Stimulated activated CD4-positive, alpha-beta T cell treated with anti-CD3 and anti-CD28 coated beads, Interleukin-12 subunit alpha, Interleukin-12 subunit beta, amount 100 ng/mL, for 48 hours (primary cell): Measurements from ENCODE around the gene KLHDC8A.
"Not testable (repeated sequence)": the region's sequence is repeated elsewhere in the genome, so short reads cannot be mapped to it uniquely, and the experiment has no call there.

Experiments
- DNase-seq, 3 donors: peaks; one replicate each; pipeline ENCODE4 v3.0.0-alpha.2; 2020; ENCODE audit warnings: low read depth in 2 of 3, low spot score in 1 of 3

Gene KLHDC8A, protein sequence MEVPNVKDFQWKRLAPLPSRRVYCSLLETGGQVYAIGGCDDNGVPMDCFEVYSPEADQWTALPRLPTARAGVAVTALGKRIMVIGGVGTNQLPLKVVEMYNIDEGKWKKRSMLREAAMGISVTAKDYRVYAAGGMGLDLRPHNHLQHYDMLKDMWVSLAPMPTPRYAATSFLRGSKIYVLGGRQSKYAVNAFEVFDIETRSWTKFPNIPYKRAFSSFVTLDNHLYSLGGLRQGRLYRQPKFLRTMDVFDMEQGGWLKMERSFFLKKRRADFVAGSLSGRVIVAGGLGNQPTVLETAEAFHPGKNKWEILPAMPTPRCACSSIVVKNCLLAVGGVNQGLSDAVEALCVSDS

DNA sequence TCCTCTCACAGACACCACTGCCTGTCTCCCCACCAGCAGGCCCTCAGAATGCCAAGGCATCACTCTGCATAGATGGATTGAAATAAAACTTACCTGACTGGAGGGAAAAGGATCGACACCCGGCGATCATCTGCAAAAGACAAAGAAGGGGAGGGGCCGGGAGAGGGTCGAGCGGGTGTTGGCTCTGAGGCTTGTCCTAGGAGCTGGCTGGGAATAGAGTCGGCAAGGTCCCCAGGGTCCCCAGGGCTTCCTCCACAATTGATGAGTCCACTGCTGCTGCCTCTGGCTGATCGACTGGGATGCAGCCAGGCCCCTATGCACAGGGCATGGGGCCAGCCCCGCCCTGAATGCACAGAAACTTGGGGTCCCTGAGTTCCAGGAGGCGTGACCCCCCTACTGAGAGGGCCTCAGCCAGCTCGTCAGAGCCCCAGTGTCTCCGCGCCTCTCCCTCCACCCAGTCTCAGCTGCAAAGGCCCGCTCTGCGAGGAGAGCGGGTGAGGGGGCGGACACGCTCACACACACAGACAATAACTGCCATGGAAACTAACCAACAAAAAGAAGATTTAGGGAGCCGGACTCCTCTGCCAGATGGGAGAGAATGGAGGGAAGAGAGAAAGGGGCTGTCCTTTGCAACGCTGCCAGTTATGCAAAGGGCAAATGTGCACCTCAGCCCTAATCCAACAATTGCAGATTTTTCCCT lies at the start of gene KLHDC8A:
Gene KLHDC8A (minus strand): TSS at position 483 of the 700 bp plus-strand sequence. CDS start 13,318 bp downstream, outside the sequence.
- DNase-seq: no peak

DNA sequence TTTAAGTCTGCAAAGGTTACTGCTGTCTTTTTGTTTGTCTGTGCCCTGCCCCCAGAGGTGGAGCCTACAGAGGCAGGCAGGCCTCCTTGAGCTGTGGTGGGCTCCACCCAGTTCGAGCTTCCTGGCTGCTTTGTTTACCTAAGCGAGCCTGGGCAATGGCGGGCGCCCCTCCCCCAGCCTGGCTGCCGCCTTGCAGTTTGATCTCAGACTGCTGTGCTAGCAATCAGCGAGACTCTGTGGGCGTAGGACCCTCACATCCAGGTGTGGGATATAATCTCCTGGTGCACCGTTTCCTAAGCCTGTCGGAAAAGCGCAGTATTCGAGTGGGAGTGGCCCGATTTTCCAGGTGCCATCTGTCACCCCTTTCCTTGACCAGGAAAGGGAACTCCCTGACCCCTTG lies 49.5 kb upstream of the KLHDC8A start:
- not testable (repeated sequence) for DNase-seq

DNA sequence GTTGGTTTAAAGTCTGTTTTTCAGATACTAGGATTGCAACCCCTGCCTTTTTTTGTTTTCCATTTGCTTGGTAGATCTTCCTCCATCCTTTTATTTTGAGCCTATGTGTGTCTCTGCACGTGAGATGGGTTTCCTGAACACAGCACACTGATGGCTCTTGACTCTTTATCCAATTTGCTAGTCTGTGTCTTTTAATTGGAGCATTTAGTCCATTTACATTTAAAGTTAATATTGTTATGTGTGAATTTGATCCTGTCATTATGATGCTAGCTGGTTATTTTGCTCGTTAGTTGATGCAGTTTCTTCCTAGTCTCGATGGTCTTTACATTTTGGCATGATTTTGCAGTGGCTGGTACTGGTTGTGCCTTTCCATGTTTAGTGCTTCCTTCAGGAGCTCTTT lies 47.8 kb upstream of the KLHDC8A start:
- DNase-seq: not testable (repeated sequence)

DNA sequence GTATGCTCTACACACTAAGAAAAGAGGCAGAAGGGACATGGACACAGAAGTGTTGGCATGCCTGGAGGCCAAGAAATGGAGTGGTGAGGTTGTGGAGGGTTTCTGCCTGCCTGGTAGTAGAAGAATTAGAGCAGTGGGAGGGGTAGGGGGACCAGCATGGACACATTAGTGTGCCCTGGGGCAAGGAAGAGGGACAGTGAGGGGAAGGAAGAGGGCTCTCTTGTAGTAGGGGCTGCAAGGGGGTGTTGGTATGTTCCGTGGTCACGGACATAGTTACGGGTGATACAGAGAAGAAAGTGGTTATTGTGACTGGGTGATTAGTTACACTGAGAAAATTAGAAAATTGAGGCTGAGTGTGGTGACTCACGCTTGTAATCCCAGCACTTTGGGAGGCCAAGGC lies 41.9 kb upstream of the KLHDC8A start:
- no peak for DNase-seq

DNA sequence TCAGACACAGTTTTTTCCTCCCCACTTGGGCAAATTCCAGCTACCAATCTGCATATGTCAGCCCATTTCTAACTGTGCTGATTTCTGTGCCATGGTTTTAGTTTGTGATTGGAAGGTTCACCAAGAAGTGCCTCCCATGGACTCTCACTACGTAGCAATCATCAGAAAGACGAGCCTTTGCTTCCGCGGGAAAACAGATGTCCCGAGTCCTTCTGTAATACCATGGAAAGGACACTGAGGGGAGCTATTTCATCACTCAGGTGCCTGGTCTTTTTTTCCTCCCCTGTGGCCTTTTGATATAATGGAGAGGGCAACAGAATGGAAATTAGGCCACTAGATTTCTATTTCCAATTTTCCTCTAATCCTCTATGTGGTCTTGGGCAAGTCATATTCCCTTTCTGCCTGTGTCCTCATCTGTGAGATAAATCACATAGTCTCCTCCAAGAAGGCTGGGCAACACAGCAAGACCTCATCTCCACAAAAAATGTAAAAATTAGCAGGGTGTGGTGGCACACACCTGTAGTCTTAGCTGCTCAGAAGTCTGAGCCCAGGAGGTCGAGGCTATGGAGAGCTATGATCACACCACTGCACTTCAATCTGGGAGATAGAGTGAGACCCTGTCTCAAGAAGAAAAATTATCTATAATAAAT lies 40.4 kb upstream of the KLHDC8A start:
- peak in 2 of 3 donors; percentile 5 to 20 for DNase-seq

DNA sequence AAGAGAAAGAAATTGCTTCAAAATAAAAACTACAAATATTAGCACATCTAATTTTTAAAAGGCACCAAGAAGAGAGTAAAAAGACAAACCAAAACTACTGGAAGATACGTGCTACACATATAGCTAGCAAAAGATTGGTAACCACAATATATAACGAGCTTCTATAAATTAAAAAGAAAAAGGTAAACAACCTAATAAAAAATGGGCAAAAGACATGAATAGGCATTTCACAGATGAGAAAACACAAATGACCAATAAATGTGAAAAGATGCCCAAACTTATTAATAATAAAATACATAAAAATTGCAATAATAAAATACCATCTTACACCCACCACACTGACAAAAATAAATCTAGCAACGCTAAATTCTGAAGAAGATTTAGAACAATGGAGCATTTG lies 38.9 kb upstream of the KLHDC8A start:
- DNase-seq: no peak

DNA sequence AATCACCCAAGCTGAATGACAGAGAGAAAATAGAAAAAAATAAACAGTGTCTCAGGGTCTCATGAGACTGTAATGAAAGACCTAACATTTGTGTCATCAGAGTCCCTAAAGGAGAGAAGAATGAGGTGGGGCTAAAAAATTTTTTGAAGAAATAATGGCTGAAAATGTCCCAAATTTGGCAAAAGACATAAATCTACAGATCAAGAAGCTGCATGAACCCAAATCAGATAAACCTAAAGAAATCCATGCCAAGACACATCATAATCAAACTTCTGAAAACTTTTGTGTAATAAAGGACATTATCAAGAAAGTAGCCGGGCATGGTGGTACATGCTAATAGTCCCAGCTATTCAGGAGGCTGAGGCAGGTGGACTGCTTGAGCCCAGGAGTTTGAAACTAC lies 35.9 kb upstream of the KLHDC8A start:
- DNase-seq: no peak

DNA sequence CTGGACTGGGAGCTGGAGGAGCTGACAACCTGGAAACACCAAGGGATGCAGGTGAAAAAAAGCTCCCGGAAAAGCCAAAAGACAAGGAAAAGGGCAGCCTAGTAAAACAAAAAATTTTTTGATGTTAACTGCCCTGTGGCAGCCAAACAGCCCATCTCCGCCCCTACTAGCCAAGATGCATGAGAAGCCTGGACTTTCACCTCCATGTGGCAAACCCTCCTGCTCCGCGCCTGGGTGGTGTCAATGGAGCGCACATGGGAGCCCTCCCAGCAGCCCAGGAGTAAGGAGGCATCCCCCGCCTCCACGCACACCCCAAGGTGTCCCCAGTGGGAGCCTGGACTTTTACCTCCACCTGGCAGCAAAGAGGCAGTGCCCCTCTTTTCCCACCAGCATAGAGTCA lies 34.7 kb upstream of the KLHDC8A start:
- DNase-seq: no peak

DNA sequence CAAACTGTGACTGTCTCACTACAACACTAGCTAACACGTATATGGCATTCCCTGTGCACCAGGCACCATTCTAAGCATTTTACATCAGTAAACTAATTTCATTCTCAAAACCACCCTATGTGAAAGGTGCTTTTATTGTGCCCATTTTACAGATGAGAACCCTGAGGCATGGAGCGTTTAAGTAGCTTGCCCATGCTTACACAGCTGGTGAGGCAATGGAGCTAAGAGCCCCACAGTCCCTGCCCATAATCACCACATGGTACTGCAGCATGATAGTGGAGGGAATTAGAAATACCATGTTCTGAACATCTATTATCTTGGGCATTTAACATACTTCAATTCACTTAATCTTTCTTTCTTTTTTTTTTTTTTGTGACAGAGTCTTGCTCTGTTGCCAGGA lies 31.1 kb upstream of the KLHDC8A start:
- no peak for DNase-seq

DNA sequence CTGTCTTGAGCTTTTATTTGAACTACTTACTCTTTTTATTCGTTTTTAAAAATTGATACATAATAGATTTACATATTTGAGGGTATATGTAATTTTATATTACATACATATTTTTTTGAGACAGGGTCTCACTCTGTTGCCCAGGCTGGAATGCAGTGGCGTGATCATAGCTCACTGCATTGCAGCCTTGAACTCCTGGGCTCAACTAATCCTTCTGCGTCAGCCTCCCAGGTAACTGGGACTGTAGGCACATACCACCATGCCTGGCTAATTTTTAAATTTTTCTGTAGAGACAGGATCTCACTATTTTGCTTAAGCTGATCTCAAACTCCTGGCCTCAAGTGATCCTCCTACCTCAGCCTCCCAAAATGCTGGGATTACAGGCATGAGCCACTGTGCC lies 26.3 kb upstream of the KLHDC8A start:
- DNase-seq: not testable (repeated sequence)

DNA sequence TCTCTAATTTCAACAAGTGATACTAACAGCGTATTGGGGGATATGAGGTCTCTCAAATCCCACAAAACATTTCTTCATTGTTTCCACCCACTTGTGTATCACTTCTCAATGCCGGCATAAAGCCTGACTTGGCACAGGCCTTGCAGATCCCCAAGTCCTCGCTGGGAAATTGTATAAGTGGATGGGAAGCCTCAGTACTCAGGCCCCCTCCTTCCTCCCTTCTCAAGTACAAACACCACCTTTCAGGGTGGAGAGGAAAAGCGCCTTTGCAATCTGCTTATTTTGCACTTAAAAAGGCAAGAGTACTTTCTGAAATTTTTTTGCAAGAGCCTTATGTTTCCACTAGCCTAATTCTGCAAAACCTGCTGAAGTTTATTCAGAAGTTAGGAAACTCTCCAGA lies 25.8 kb upstream of the KLHDC8A start:
- DNase-seq: no peak

DNA sequence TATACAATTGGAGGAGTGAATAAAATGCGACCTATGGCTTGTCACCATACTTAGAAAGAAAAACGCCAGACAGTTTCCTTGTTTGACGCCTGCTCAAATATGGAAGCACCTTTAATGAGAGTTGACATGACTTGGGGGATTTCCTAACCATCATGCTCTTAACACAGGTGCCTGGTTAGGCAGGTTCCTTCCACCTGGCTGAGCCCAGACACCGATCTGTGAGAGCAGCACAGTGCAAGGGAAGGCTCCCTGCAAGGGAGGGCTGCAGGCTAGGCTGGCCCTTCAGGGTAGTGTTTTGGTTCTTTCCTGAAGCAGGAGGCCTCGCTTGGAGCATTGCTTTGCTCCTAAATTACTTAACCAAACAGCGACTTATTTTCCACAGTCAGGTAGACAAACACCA lies 24.6 kb upstream of the KLHDC8A start:
- DNase-seq: no peak

DNA sequence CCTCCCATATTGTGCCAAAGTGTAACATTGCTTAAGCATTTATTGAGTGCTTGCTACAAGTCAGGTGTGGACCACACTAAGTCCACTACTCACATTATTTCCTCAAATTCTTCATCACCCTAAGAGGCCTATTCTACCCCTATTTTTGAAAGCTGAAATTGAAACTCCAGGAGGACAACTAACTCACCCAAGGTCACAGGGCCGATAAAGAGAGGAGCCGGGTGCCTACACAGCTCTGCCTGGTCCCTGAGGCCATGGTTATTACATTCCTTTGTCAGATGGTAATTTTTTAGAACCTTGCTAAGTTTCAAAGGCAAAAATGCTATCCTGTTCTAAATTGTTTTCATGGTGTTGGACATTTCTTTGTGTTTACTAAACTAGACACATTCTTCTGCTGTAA lies 24.2 kb upstream of the KLHDC8A start:
- DNase-seq: no peak

DNA sequence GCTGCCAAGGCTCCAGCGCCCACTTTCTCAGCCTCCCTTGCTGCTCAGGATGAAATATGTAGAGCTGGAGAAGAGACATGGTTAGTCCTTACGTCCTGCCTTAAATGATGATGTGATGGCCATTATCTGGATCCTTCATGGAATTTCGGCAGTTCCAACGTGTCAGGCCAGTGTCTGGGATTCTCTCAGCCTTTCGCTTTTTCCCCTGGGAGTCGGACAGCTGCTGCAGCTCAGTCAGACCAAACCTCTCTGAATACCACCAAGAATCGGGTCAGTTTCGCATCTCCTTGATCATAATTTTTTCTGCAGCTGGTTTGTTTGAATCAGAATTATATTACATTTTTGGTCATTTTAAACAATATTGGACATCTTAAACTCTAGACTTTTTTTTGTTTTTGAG lies 22.3 kb upstream of the KLHDC8A start:
- DNase-seq: no peak

DNA sequence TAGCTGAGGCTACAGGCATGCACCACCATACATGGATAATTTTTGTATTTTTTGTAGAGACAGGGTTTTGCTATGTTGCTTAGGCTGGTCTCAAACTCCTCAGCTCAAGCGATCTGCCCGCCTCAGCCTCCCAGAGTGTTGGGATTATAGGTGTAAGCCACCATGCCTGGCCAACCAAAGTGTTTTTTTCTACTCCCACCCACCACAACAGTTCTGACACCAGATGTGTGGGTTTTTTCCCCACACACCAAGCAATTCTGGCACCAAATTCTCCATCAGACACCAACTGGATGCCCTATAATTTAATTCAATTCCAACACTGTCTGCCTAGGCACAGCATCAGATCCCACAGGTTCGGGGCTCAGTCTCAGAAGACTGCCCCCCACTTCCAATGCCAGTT lies 20.6 kb upstream of the KLHDC8A start:
- DNase-seq: no peak

DNA sequence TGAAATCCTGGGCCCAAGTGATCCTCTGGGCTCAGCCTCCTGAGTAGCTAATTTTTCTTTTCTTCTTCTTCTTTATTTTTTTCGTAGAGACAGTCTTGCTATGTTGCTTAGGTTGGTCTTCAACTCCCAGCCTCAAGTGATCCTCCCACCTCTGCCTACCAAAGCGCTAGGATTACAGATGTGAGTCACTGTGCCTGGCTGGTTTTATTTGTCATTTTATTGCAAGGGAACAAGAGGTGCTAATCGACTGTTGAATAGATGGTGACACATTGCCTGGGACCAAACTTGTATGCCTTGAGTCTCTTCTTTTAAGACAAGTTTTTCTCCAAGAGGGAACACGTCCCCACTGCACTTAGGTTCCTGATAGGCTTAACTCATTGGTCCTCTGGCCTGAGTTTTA lies 20.0 kb upstream of the KLHDC8A start:
- DNase-seq: no peak

DNA sequence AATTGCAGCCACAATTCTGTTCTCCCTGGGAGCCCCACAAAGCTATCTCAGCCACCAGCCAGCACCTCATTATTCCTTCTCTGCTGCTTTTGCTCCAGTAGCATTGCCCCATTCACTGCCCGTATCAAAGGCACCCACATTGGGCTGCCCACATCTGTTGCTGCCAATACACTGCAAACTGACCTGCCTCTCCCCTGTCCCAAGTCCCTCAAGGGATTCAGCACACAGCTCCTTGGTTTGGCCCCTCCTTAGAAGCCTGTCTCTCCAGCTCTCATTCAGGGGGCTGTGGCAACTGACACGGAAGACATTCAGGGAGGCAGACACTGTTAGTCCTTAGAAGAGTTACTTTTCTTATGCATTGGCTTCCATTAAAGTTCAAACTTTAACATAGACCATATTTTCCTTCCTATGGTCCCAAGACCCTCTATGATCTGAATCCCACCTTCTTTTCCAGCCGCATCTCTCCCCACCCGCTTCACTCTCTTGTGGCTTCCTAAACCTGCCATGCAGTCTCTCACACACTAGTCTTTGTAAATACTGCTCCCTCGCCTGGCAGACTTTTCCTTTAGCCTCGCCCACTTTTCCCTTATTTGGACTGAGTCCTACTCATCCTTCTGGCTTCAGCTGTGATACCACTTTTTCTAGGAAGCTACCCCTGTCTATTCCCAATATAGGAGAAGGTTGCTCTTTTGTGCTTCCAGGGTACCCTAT lies 19.3 kb upstream of the KLHDC8A start:
- no peak for DNase-seq

DNA sequence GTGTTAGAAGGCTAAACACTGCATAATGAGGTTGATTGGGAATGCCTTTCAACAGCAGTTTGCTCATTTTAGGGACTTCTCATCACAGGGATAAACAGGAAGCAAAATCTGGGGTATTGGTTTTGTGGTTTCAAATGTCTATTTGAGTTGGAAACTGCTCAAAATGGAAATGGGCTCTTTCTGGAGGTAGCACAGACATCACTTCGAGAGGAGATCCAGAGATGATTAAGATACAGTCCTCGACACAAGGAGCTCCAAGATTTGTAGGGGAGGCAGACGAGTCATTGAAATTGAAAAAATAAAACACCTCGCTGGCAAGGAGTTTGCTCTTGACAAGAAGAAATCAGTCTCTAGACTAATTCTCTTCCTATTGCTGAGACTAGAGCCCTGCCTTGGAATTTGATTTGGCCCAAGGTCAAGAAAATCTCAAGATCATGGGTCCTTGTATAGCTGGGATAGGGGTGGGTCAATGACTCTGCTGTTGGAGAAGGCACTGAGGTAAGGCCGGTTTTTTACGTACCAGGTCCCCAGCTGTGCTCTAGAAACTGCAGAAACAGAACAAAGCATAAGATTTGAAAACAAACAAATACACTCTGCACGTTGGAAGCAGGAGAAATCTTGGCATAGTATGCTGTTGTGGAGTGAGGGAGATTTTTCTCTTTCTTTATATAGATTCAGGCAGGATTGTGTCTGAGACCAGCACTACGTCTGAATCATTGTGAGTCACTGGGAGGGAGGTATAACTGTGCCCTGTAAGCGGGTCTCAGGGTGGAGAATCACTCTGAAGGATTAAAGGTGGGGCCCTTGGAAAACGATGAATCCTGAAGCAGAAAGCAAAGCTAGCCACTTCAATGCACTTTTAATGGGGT lies 17.7 kb upstream of the KLHDC8A start:
- DNase-seq: no peak

DNA sequence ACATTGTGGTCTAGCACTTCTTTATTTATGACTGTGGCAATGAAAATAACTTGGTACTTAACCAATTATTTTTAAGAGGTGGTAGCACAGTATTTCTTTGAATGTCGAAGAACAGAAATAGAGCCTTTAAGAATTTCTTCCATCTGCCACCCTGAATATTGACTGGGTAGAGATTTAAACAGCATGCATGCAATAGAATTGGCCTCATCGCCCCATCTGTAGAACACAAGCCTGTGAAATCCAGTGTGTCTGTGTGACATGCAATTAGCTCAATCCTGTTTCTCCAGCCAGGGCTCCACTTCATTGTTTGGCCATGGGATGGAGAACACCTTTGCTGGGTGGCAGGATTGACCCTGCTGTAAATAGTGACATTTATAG lies 17.1 kb upstream of the KLHDC8A start:
- no peak for DNase-seq

DNA sequence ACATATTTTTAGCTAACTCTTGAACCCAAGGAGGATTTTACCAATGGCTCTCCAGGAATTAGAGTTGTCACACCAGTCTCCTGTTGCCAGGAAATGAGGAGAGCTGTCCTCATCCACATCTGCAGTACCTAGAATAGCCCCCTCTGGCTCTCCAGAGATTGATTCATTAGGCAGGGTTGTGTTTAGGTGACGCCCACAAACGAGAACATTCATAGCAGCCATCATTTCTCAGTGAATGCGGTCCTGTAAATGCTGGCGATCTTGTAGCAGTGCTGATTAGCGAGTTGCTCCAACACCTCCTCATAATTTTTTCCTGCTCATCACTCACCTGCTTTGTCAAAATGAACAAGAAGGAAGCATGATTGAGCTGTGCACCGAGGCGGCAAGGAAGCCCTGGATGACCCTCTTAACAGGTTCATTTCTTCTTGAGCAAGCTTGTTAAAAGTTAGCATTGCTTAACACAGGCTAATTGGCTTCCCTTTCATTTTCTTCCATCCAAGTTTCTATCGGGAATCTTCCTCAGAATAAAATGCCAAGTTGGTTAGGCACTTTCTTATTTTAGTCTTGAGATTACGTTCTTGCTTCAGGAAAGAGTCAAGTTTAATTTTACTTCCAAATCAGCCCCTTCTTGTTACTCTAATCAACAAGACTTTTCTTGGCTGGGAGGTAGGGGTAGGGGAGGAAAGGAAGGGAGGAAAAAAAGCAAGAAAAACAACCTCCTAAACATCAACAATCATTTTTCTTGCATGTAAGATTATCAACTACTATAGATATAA lies 16.5 kb upstream of the KLHDC8A start:
- DNase-seq: no peak
